T-cell (primary cell): ENCODE results near the gene ZNF79. TPM values are rescaled to one million over a fixed set of nuclear protein-coding genes. Genes with fewer than 3 reads are reported as not detected.
A peak's percentile ranks its signal among the peaks of the same experiment; 100 is the strongest.

Experiments
- ATAC-seq, 4 experiments: fragments of 200-7000 bp in 3 of 4; fragments of 150-1000 bp in 1 of 4; cut with Tn5 transposase; replicated peaks in 1 of 4; 1 replicate in 3 of 4; 2 replicates in 1 of 4; pipeline ENCODE4 v1.10.0; 2021; ENCODE audit warnings: moderate library complexity in 3 of 4, mild to moderate bottlenecking in 2 of 4, moderate number of reproducible peaks in 1 of 4
- CTCF ChIA-PET, 2 donors: fragments of 300-600 bp; sonication (Branson Sonifier 250); formaldehyde crosslinking; loops; one replicate each; lab custom pipeline; 2022; ENCODE audit warnings: antibody characterized with exemption in 2 of 2; lab: Charles Lee
- POLR2A ChIA-PET, 2 donors: fragments of 300-600 bp; sonication (Branson Sonifier 250); formaldehyde crosslinking; loops; one replicate each; lab custom pipeline; 2022; ENCODE audit warnings: antibody characterized with exemption in 2 of 2; lab: Charles Lee
- DNase-seq, 35 experiments: peaks; one replicate each; pipeline versions ENCODE4 v3.0.0 to v3.0.0-alpha.2; 2013 to 2023
- H3K27ac ChIP-seq: one replicate; pipeline ENCODE4 v1.5.1; 2013; ENCODE audit warnings: low read length
- H3K27me3 ChIP-seq, 2 experiments: replicated peaks in 1 of 2; 1 replicate in 1 of 2; 2 replicates in 1 of 2; pipeline versions ENCODE4 v1.6.1 to v1.7.0; 2013; ENCODE audit warnings: low read length in 1 of 2, mixed read lengths in 1 of 2; ENCODE audit not compliant: control insufficient read depth in 2 of 2, insufficient read depth in 2 of 2; ENCODE audit errors: extremely low read depth in 1 of 2
- H3K36me3 ChIP-seq, 2 donors: 1 replicate in 1 of 2; 2 replicates in 1 of 2; pipeline versions ENCODE4 v1.6.1 to v1.7.0; 2013; ENCODE audit warnings: low read length in 1 of 2; ENCODE audit not compliant: control insufficient read depth in 2 of 2, insufficient read depth in 1 of 2; ENCODE audit errors: extremely low read depth in 1 of 2
- H3K4me1 ChIP-seq, 2 experiments: 1 replicate in 1 of 2; 2 replicates in 1 of 2; pipeline versions ENCODE4 v1.6.1 to v1.7.0; 2013; ENCODE audit warnings: low read length in 2 of 2, mixed read lengths in 1 of 2; ENCODE audit not compliant: insufficient read depth in 2 of 2, control insufficient read depth in 1 of 2; ENCODE audit errors: extremely low read depth in 1 of 2
- H3K4me3 ChIP-seq, 2 donors: 1 replicate in 1 of 2; 2 replicates in 1 of 2; pipeline versions ENCODE4 v1.5.1 to v1.7.0; 2013; ENCODE audit warnings: mild to moderate bottlenecking in 2 of 2, low read length in 1 of 2, moderate library complexity in 1 of 2; ENCODE audit not compliant: control insufficient read depth in 1 of 2; ENCODE audit errors: extremely low read depth in 1 of 2
- H3K9me3 ChIP-seq: 2 replicates; pipeline ENCODE4 v1.7.0; 2013
- H3K27ac Mint-ChIP-seq, 2 donors: one replicate each; pipeline ENCODE4 v1.8.0; 2020 to 2021; ENCODE audit warnings: mild to moderate bottlenecking in 2 of 2, mixed read lengths in 2 of 2
- H3K27me3 Mint-ChIP-seq, 2 donors: one replicate each; pipeline ENCODE4 v1.8.0; 2021 to 2022; ENCODE audit warnings: mixed read lengths in 2 of 2
- H3K36me3 Mint-ChIP-seq: one replicate; pipeline ENCODE4 v1.8.0; 2021; ENCODE audit warnings: mixed read lengths
- H3K4me1 Mint-ChIP-seq, 3 donors: one replicate each; pipeline ENCODE4 v1.8.0; 2020 to 2022; ENCODE audit warnings: mixed read lengths in 3 of 3, mild to moderate bottlenecking in 1 of 3
- H3K4me3 Mint-ChIP-seq, 3 donors: one replicate each; pipeline ENCODE4 v1.8.0; 2020 to 2022; ENCODE audit warnings: mild to moderate bottlenecking in 3 of 3, mixed read lengths in 3 of 3, moderate library complexity in 3 of 3
- H3K9me3 Mint-ChIP-seq, 3 donors: one replicate each; pipeline ENCODE4 v1.8.0; 2020 to 2022; ENCODE audit warnings: mixed read lengths in 3 of 3
- WGBS: methylation state at CpG from one replicate; pipeline ENCODE4 v1.1.5; 2013; ENCODE audit warnings: missing lambda C conversion rate; ENCODE audit not compliant: insufficient coverage; 5-methylcytosine and 5-hydroxymethylcytosine counted together
- total RNA-seq, 35 experiments: library from RNA in 6 of 35; stranded (reverse) in 6 of 35; fragments of 120-200 nt in 1 of 35; gene quantifications; one replicate each; pipeline versions ENCODE4 v1.2.1 to v1.2.4 and lab custom pipeline; 2013 to 2026

ZNF79 gene
- total RNA-seq, 5 donors from 2014 or later (not counting 1 experiment from before 2014, with no cell fraction given) = 7.2 to 20.2 (median 17.3) TPM

- peaks cover 55 to 76% of the 10 kb centered on the region in 2 donors for H3K27me3 Mint-ChIP-seq
- ChIA-PET CTCF (no interaction called here), POLR2A (no interaction called here)
- Histone ChIP-seq H3K4me3 (no peak overlapping the region), H3K36me3 (no peaks in the 10 kb centered on the region), H3K4me1 (peaks cover 14 to 37% of the 10 kb centered on the region in 2 experiments), H3K9me3 (no peaks in the 10 kb centered on the region), H3K27ac (no peak overlapping the region), H3K27me3 (peaks cover 7 to 76% of the 10 kb centered on the region in 2 experiments)
- 96% methylated on average over 5 of the region's 10 CpGs for WGBS
- DNase-seq (peak in 1 of 35 experiments; percentile 5), ATAC-seq (no peak)
- H3K4me1 Mint-ChIP-seq = peaks cover 28 to 43% (median 30%) of the 10 kb centered on the region in 3 donors
- H3K4me3 Mint-ChIP-seq = no peak overlapping the region
- no peak overlapping the region for H3K27ac Mint-ChIP-seq
- H3K36me3 Mint-ChIP-seq = no peaks in the 10 kb centered on the region
- no peaks in the 10 kb centered on the region for H3K9me3 Mint-ChIP-seq
Observed at GRCh38 chr9:127386981-127387380, 37.2 kb upstream of the ZNF79 start.

- no peaks in the 10 kb centered on the region for H3K36me3 Mint-ChIP-seq
- CTCF ChIA-PET = interaction anchor here (0.7 to 1.2 kb wide), 4 partner anchors 8 to 340 kb away, joined by 3 to 5 read pairs (median 4); partner anchors contain the start of gene SLC2A8 (in 2 of the 2)
- H3K4me3 ChIP-seq = no peak overlapping the region
- POLR2A ChIA-PET = interaction anchor here (0.7 kb wide), 2 partner anchors 223 to 749 kb away, joined by 3 to 10 read pairs; no protein-coding TSS in a partner anchor
- ATAC-seq = peak; percentile 97 to 99 (median 98)
- peak overlapping the region; percentile 22 to 39 (median 36) for H3K4me3 Mint-ChIP-seq
- H3K4me1 ChIP-seq = peaks cover 14 to 40% of the 10 kb centered on the region in 2 experiments
- H3K27ac ChIP-seq = no peak overlapping the region
- H3K36me3 ChIP-seq = no peaks in the 10 kb centered on the region
- no peaks in the 10 kb centered on the region for H3K9me3 Mint-ChIP-seq
- peak overlapping the region; percentile 49 to 58 for H3K27ac Mint-ChIP-seq
- peaks cover 28 to 46% (median 30%) of the 10 kb centered on the region in 3 donors for H3K4me1 Mint-ChIP-seq
- peak; percentile 67 to 95 (median 84) for DNase-seq
- peaks cover 7 to 78% of the 10 kb centered on the region in 2 experiments for H3K27me3 ChIP-seq
- peaks cover 61 to 80% of the 10 kb centered on the region in 2 donors for H3K27me3 Mint-ChIP-seq
- no peaks in the 10 kb centered on the region for H3K9me3 ChIP-seq
- 0% methylated on average over 5 of the region's 10 CpGs for WGBS
Observed at GRCh38 chr9:127388037-127388855, 35.9 kb upstream of the ZNF79 start.

GRCh38 chr9:127388856-127389238 lies 35.3 kb upstream of the ZNF79 start:
- no peak for ATAC-seq
- no peak overlapping the region for H3K4me3 ChIP-seq
- 58% methylated on average over 5 of the region's 6 CpGs for WGBS

GRCh38 chr9:127389381-127390247 lies 34.6 kb upstream of the ZNF79 start:
- ChIA-PET POLR2A (interaction anchor here in 1 of 2 donors (0.7 kb wide), 1 partner anchor 751 kb away, joined by 3 read pairs; no protein-coding TSS in a partner anchor), CTCF (no interaction called here)
- H3K4me1 ChIP-seq = peaks cover 14 to 40% of the 10 kb centered on the region in 2 experiments
- peak in 1 of 35 experiments; percentile 4 for DNase-seq
- no peaks in the 10 kb centered on the region for H3K36me3 ChIP-seq
- peaks cover 7 to 71% of the 10 kb centered on the region in 2 experiments for H3K27me3 ChIP-seq
- 50% methylated on average over 1 of the region's 4 CpGs for WGBS
- Mint-ChIP-seq H3K27me3 (peaks cover 58 to 80% of the 10 kb centered on the region in 2 donors), H3K4me1 (peaks cover 28 to 46% (median 30%) of the 10 kb centered on the region in 3 donors), H3K9me3 (no peaks in the 10 kb centered on the region), H3K27ac (no peak overlapping the region), H3K36me3 (no peaks in the 10 kb centered on the region), H3K4me3 (no peak overlapping the region)
- H3K9me3 ChIP-seq = no peaks in the 10 kb centered on the region
- H3K27ac ChIP-seq = no peak overlapping the region
- ATAC-seq = no peak
- H3K4me3 ChIP-seq = no peak overlapping the region

More at GRCh38 chr9:127388856-127389238, 35.3 kb upstream of the ZNF79 start:
- H3K9me3 ChIP-seq = no peaks in the 10 kb centered on the region
- Mint-ChIP-seq H3K27me3 (peaks cover 60 to 80% of the 10 kb centered on the region in 2 donors), H3K4me3 (peak overlapping the region in 1 of 3 donors; percentile 36), H3K4me1 (peaks cover 28 to 46% (median 30%) of the 10 kb centered on the region in 3 donors), H3K27ac (peak overlapping the region in 1 of 2 donors; percentile 58), H3K9me3 (no peaks in the 10 kb centered on the region), H3K36me3 (no peaks in the 10 kb centered on the region)
- peaks cover 14 to 40% of the 10 kb centered on the region in 2 experiments for H3K4me1 ChIP-seq
- peaks cover 7 to 76% of the 10 kb centered on the region in 2 experiments for H3K27me3 ChIP-seq
- POLR2A ChIA-PET = interaction anchor here (0.7 kb wide), 2 partner anchors 222 to 750 kb away, joined by 3 to 10 read pairs; no protein-coding TSS in a partner anchor
- H3K27ac ChIP-seq = no peak overlapping the region
- no peaks in the 10 kb centered on the region for H3K36me3 ChIP-seq
- CTCF ChIA-PET = interaction anchor here in 1 of 2 donors (0.7 kb wide), 2 partner anchors 8 to 340 kb away, joined by 4 read pairs; partner anchors contain the start of gene SLC2A8
- DNase-seq = no peak

- CTCF ChIA-PET = no interaction called here
- H3K4me1 ChIP-seq = peaks cover 14 to 40% of the 10 kb centered on the region in 2 experiments
- DNase-seq (no peak), ATAC-seq (no peak)
- no CpG with 5 or more reads among the region's 2 CpGs for WGBS
- H3K36me3 Mint-ChIP-seq = no peaks in the 10 kb centered on the region
- peaks cover 28 to 46% (median 30%) of the 10 kb centered on the region in 3 donors for H3K4me1 Mint-ChIP-seq
- H3K9me3 ChIP-seq = no peaks in the 10 kb centered on the region
- H3K27ac Mint-ChIP-seq = no peak overlapping the region
- POLR2A ChIA-PET = no interaction called here
- no peaks in the 10 kb centered on the region for H3K9me3 Mint-ChIP-seq
- H3K4me3 Mint-ChIP-seq = no peak overlapping the region
- peaks cover 6 to 68% of the 10 kb centered on the region in 2 experiments for H3K27me3 ChIP-seq
- H3K36me3 ChIP-seq = no peaks in the 10 kb centered on the region
- H3K4me3 ChIP-seq = no peak overlapping the region
- H3K27ac ChIP-seq = no peak overlapping the region
- peaks cover 54 to 79% of the 10 kb centered on the region in 2 donors for H3K27me3 Mint-ChIP-seq
Observed at GRCh38 chr9:127390248-127390545, 34.0 kb upstream of the ZNF79 start.

- H3K27me3 Mint-ChIP-seq = peaks cover 54 to 79% of the 10 kb centered on the region in 2 donors
- WGBS = 72% methylated on average over 5 of the region's 5 CpGs
- no peak overlapping the region for H3K27ac ChIP-seq
Observed at GRCh38 chr9:127390563-127390962, 33.6 kb upstream of the ZNF79 start.

More at GRCh38 chr9:127390563-127390962, 33.6 kb upstream of the ZNF79 start:
- no peaks in the 10 kb centered on the region for H3K36me3 ChIP-seq
- no peak overlapping the region for H3K27ac Mint-ChIP-seq
- no peak for ATAC-seq
- ChIA-PET CTCF (no interaction called here), POLR2A (no interaction called here)
- no peaks in the 10 kb centered on the region for H3K36me3 Mint-ChIP-seq
- H3K9me3 Mint-ChIP-seq = no peaks in the 10 kb centered on the region
- no peak overlapping the region for H3K4me3 Mint-ChIP-seq
- no peak overlapping the region for H3K4me3 ChIP-seq
- H3K4me1 Mint-ChIP-seq = peaks cover 29 to 44% (median 30%) of the 10 kb centered on the region in 3 donors
- peaks cover 14 to 40% of the 10 kb centered on the region in 2 experiments for H3K4me1 ChIP-seq
- H3K27me3 ChIP-seq = peaks cover 10 to 68% of the 10 kb centered on the region in 2 experiments
- DNase-seq = no peak
- no peaks in the 10 kb centered on the region for H3K9me3 ChIP-seq
